CD4-positive, alpha-beta T cell treated with Interleukin-10 for 1 hour (primary cell): ENCODE results near the gene NECTIN2.
"Not testable (repeated sequence)": the region's sequence is repeated elsewhere in the genome, so short reads cannot be mapped to it uniquely, and the experiment has no call there.

Source experiments
- DNase-seq: peaks from one replicate; pipeline ENCODE4 v3.0.0-alpha.2; 2020

NECTIN2 gene

DNA sequence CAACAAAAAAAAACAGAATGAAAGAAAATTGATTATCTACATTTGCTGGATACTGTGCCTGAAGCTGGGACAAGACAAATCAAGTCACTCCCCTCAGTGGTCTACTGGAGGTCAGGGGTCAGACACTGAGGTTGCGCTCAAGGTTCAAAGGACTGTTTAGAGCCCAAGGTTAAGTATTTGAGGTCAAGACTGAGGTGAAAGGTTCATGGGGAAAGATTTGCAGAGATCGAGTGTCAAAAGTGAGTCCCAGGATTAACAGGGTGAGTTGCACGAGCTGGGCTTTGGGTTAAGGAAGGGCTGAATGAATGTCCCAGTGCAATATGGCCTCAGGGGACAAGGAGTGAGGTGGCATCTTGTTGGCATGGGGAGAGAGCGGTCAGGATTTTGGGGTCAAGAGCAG is 41.6 kb downstream of the NECTIN2 start:
- DNase-seq: no peak

DNA sequence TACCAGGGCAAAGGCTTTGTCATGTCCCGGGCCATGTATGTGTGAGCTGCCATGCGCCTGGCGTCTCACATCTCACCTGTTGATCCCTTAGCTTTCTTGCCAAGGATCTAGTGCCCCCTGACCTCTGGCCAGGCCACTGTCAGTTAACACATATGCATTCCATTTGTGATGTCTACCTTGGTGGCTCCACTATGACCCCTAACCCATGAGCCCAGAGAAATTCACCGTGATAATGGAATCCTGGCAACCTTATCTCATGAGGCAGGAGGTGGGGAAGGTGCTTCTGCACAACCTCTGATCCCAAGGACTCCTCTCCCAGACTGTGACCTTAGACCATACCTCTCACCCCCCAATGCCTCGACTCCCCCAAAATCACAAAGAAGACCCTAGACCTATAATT is 42.2 kb downstream of the NECTIN2 start:
- DNase-seq: not testable (repeated sequence)

- DNase-seq: no peak
Measured at GRCh38 chr19:44889830-44890365, 43.8 kb downstream of the NECTIN2 start.

GRCh38 chr19:44890366-44891015 is 44.4 kb downstream of the NECTIN2 start:
- peak; percentile 100 for DNase-seq

DNA sequence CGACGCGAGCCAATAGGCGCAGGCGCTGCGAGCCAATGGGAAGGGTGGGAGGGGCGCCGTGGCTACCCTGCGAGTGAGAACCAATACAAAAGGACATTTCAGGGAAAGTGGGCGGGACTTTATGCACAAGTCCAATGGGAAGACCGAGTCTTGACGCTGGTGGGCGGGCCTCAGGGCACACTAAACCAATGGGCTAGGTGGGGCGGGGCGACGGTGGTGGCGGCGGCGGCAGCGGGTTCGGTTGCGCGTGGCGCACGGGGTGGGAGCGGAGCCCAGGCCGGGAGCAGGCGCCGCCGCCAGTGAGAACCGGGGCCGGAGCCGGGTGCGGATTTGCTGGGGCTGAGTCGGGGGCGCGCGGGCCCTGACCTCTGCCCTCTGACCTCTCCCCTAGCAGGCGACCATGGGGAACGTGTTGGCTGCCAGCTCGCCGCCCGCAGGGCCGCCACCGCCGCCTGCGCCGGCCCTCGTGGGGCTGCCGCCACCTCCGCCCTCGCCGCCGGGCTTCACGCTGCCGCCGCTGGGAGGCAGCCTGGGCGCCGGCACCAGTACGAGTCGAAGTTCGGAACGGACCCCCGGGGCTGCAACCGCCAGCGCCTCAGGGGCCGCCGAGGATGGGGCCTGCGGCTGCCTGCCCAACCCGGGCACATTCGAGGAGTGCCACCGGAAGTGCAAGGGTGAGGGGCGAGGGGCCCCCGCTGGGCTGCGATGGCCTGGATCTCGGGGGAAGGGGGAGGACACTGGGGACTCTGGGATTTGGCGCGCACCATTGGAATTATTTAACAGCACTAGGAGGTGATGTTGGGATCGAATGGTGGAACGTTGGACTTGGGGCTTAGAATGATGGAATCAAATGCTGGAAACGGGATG is 45.2 kb downstream of the NECTIN2 start, which contains the start of gene TOMM40:
Gene TOMM40 (plus strand): TSS at position 239 of the 867 bp plus-strand sequence. CDS start 162 bp downstream, at position 401.
- DNase-seq: no peak

GRCh38 chr19:44892932-44893331 is 46.8 kb downstream of the NECTIN2 start:
- no peak for DNase-seq

- DNase-seq: no peak
Measured at GRCh38 chr19:44893332-44894051, 47.4 kb downstream of the NECTIN2 start.

GRCh38 chr19:44894052-44894400 is 47.9 kb downstream of the NECTIN2 start:
- DNase-seq: no peak

GRCh38 chr19:44894946-44895345 is 48.8 kb downstream of the NECTIN2 start:
- DNase-seq: no peak

GRCh38 chr19:44897835-44898234 is 51.7 kb downstream of the NECTIN2 start:
- DNase-seq: no peak

DNA sequence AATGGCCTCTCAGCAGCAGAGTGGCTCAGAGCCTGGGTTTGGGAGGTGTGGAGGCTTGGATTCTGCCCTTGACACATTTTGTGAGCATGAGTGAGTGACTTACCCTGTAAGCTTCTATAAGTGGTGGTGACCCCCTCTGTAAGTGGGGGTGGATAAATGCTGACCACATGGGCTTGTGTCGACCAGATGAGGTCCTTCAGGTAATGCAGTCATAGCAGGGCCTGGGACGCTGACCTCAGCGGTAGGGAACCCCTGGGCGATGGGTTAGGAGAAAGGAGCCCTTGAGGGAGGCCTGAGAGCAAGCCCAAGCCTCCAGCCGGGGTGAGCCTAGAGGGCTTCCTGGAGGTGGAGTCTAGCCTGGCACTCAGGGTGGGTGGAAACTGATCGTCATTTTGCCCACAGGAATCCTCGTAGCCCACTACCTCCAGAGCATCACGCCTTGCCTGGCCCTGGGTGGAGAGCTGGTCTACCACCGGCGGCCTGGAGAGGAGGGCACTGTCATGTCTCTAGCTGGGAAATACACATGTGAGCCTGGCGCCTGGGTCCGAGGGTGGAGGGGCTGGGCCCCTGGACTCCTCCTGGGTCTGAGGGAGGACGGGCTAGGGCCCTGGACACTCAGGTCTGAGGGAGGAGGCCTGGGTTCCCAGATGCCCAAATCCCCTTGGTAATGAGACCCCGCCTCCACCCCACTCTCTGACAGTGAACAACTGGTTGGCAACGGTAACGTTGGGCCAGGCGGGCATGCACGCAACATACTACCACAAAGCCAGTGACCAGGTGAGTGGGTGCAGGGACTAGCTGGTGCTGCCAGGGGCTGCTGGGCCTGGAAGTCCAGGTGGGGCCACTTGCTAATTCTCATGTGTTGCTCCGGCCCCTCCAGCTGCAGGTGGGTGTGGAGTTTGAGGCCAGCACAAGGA is 54.5 kb downstream of the NECTIN2 start:
- DNase-seq: no peak

DNA sequence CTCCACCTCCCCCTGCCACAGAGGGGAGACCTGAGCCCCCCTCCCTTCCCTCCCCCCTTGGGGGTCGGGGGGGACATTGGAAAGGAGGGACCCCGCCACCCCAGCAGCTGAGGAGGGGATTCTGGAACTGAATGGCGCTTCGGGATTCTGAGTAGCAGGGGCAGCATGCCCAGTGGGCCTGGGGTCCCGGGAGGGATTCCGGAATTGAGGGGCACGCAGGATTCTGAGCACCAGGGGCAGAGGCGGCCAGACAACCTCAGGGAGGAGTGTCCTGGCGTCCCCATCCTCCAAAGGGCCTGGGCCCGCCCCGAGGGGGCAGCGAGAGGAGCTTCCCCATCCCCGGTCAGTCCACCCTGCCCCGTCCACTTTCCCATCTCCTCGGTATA is 57.1 kb downstream of the NECTIN2 start:
- no peak for DNase-seq

DNA sequence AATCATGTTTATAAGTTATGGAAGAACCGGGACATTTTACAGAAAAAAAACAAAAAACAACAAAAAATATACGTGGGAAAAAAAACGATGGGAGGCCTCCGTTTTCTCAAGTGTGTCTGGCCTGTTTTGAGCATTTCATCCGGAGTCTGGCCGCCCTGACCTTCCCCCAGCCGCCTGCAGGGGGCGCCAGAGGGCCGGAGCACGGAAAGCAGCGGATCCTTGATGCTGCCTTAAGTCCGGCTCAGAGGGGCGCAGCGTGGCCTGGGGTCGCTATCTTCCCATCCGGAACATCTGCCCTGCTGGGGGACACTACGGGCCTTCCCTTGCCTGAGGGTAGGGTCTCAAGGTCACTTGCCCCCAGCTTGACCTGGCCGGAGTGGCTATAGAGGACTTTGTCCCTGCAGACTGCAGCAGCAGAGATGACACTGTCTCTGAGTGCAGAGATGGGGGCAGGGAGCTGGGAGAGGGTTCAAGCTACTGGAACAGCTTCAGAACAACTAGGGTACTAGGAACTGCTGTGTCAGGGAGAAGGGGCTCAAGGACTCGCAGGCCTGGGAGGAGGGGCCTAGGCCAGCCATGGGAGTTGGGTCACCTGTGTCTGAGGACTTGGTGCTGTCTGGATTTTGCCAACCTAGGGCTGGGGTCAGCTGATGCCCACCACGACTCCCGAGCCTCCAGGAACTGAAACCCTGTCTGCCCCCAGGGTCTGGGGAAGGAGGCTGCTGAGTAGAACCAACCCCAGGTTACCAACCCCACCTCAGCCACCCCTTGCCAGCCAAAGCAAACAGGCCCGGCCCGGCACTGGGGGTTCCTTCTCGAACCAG is 57.7 kb downstream of the NECTIN2 start:
- peak; percentile 74 for DNase-seq

GRCh38 chr19:44904426-44904994 is 58.4 kb downstream of the NECTIN2 start:
- DNase-seq: no peak

- no peak for DNase-seq
Measured at GRCh38 chr19:44905437-44906160, 59.5 kb downstream of the NECTIN2 start, which contains the start of gene APOE. TSS of gene APOE (plus strand) at chr19:44905796. CDS start at chr19:44906625, 829 bp downstream.

GRCh38 chr19:44907613-44908012 is 61.5 kb downstream of the NECTIN2 start:
- DNase-seq: no peak

GRCh38 chr19:44908074-44908835 is 62.2 kb downstream of the NECTIN2 start:
- no peak for DNase-seq

DNA sequence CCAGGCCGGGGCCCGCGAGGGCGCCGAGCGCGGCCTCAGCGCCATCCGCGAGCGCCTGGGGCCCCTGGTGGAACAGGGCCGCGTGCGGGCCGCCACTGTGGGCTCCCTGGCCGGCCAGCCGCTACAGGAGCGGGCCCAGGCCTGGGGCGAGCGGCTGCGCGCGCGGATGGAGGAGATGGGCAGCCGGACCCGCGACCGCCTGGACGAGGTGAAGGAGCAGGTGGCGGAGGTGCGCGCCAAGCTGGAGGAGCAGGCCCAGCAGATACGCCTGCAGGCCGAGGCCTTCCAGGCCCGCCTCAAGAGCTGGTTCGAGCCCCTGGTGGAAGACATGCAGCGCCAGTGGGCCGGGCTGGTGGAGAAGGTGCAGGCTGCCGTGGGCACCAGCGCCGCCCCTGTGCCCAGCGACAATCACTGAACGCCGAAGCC is 62.8 kb downstream of the NECTIN2 start:
- DNase-seq: no peak

DNA sequence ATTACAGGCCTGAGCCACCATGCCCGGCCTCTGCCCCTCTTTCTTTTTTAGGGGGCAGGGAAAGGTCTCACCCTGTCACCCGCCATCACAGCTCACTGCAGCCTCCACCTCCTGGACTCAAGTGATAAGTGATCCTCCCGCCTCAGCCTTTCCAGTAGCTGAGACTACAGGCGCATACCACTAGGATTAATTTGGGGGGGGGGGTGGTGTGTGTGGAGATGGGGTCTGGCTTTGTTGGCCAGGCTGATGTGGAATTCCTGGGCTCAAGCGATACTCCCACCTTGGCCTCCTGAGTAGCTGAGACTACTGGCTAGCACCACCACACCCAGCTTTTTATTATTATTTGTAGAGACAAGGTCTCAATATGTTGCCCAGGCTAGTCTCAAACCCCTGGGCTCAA is 63.7 kb downstream of the NECTIN2 start:
- no peak for DNase-seq
